Hypothalamus (tissue), 51 donors: ENCODE measurements around the gene GRIK3.
A peak's percentile ranks its signal among the peaks of the same experiment; 100 is the strongest.

ENCODE experiments used
- DNase-seq, 51 donors: peaks; one replicate each; lab custom pipeline; 2025; lab: John Stamatoyannopoulos, UW

GRIK3 gene

DNA sequence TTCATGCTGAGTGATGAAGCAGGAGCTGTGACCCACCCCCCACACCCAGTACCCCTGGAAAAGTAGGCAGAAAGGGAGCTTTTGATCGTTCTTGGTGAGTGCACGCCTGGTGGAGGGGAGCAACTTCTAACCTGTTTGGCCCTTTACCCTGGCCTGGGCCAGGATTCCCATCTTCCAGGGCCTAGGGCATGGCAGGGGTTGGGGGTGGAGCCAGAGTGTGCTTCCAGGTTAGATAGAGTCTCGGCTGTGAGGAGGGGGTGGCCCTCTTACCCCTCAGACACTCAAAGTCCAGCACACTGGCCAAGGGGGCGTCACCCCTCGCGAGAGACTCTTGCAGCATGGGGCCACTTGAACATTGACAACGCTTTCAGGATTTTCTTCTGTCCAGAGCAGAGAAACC is 236.6 kb downstream of the GRIK3 start:
- DNase-seq, result no peak

- DNase-seq, result no peak
Measured at GRCh38 chr1:36796733-36797132, 237.6 kb downstream of the GRIK3 start.

- peak in 1 of 51 donors; percentile 10 for DNase-seq
Measured at GRCh38 chr1:36796106-36796590, 238.2 kb downstream of the GRIK3 start.

DNA sequence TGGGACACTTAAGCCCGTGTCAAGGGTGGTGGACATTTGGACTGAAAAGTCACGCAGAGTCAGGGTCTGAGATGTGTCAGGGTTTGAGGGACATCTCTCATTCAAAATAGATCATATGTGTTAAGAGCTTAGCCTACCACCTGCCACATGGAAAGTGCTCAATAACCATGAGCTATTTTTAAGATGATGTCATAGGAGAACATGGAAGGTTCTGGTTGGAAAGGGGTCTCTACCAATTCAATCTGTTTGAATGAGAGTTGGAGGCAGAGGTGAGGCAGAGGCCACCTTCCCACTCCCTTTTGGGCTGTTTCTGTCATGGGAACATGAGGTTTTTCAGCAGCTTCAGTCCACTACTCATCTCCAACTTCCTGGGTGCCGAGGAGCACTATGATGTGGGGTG is 239.9 kb downstream of the GRIK3 start:
- DNase-seq, result no peak

DNA sequence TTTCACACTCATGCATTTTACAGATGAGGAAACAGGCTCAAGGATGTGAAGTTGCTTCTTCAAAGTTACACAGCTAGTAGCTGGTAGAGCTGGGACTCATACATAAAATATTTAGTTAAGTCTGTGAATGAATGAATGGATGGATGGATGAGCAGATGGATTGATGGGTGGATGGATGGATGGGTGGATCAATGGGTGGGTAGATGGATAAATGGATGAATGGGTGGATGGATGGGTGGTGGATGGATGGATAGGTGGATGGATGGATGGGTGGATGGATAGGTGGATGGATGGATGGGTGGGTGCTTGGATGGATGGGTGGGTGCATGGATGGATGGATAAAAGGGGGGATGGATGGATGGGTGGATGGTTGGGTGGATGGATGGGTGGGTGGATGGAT is 240.9 kb downstream of the GRIK3 start:
- no peak for DNase-seq

DNA sequence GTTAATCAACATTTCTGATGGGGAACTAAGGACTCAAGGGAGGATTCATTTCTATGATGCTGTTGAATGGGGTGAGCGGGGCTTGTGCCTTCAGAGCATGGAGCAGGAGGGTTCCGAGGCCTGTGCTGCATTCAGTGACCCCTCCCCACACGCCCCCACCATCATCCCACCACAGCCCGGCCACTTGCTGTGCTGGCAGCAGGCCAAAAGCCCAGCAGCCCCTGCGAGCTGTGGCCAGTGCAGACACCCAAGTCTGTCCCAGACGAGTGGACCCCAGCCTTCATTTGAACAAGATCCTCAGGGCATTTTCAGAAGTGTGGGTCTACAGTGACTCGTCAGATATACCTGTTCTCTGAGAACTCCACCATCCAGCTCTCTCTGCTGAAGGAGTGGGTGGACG is 242.0 kb downstream of the GRIK3 start:
- DNase-seq, result no peak

GRCh38 chr1:36790191-36790590 is 244.1 kb downstream of the GRIK3 start:
- no peak for DNase-seq

GRCh38 chr1:36789535-36789934 is 244.8 kb downstream of the GRIK3 start:
- no peak for DNase-seq

- no peak for DNase-seq
Measured at GRCh38 chr1:36787312-36787913, 246.9 kb downstream of the GRIK3 start.

- DNase-seq, result no peak
Measured at GRCh38 chr1:36786425-36786824, 247.9 kb downstream of the GRIK3 start.

DNA sequence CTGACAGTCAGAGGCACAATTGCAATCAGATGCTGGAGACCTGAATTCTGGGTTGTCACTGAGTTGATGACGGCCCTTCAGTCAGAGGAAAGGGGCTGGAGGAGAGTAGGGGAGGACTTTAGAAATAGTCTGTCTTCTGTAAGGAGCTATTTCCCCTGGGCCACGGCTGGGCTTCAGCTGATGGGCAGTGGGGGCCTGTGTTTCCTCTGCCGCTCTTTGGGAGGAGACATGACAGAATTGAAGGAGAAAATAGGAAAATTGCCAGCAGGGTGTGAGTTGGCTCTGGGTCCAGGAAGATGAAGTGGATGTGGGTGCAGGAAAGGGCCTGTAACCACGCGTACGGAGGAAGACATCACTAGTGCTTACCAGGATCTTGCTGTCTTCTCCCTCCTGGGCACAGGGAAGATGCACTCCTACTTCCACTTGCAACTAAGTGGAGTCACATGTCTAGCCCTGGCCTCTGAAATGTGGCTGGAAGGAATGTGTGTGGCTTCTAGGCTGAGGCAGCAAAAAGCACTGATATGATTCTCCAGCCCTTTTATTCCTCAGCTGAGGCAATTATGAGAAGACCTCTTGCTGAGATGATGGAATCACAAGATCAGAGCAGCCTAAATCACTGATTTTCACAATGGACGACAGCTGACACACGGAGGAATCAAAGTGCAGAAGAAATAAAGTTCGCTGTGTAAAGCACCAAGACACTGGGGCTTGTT is 250.0 kb downstream of the GRIK3 start:
- no peak for DNase-seq

DNA sequence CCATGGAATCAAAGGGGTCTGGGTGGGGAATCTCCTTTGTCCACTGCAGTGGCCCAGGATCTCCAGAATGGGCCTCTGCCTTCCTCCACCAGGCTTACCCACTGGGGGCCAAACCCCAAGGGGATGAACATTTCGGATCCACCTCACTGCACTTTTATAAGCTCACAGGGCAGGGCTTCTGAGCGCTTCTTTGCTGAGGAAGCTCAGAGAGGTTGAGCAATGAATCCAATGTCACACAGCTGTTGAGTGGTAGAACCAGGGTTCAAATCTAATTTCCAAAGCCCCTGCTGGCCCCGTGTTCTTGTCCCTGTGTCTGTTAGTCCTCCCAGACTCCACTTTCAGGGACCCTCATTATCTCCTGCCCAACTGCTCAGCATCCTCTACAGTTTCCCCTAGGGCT is 250.8 kb downstream of the GRIK3 start:
- no peak for DNase-seq

GRCh38 chr1:36782785-36783184 is 251.5 kb downstream of the GRIK3 start:
- no peak for DNase-seq

GRCh38 chr1:36782085-36782484 is 252.2 kb downstream of the GRIK3 start:
- DNase-seq, result no peak

DNA sequence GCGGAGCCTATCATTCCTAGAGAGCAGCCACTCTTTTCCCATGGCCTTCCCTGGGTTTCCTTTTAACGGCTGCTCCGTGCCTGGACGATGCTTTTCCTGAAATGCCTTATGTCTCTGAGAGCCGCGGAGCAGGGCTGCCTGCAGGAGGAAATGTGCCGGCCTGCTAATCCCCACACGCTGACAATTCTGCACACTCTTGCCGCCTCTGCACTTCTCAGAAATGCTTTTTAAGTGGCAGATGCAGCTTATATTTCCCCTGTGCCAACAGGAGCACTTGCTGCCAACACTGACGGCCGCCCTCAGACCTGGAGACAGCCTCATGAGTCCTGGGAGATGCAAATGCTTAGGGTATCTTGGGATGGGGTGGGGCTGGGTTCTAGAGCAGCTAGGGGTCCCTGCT is 253.2 kb downstream of the GRIK3 start:
- DNase-seq, result peak in 1 of 51 donors; percentile 24

GRCh38 chr1:36778740-36779139 is 255.6 kb downstream of the GRIK3 start:
- DNase-seq, result no peak

GRCh38 chr1:36776948-36777831 is 257.1 kb downstream of the GRIK3 start:
- no peak for DNase-seq

DNA sequence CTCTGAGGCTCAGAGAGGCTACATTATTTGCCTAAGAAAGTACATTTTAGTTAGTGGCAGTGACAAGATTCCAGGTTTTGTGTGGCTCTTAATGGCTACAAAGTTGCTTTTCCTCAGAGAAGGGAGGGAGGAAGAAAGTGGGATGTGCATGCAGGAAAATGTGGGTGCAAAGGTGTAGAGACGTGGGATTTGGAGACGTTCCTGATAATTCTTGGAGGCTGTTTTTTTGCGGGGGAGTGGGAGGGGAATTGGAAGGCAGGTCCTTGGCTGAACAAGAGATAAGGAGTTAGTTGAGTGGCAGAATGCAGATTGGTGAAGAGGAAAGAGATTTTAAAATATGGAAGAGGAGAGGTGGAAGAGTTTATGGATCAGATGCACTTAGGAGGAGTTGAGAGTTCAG is 258.1 kb downstream of the GRIK3 start:
- DNase-seq, result no peak

DNA sequence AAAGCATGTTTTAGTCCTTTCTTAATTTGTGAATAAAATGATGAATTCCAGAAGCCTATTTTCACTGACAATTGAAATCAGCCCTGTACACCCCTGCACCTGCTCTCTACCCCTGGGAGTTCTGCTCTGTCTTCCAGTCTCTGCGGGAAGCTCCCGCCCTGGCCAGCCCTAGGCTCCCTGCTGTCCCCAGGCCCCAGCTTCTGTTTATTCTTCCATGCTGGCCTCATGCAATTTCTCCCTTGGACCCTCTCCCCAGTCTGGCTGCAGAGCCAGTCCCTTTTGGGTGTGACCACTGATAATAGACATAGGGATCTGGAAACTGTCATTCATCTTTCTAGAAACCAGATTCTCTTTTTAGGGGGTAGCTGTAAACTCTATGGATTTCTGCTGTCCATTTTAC is 258.6 kb downstream of the GRIK3 start:
- no peak for DNase-seq

GRCh38 chr1:36773827-36774541 is 260.3 kb downstream of the GRIK3 start:
- no peak for DNase-seq
